SU-DHL-6 (cell line): ENCODE data around the gene SHKBP1.

Experiments
- CTCF ChIP-seq: fragments of 200-600 bp; sonication (generic); IDR thresholded peaks from one replicate; pipeline ENCODE4 v1.5.1; 2017; ENCODE audit warnings: antibody characterized with exemption, mild to moderate bottlenecking, low read length, moderate library complexity; ENCODE audit not compliant: insufficient read depth, poor library complexity, severe bottlenecking
- EZH2phosphoT487 ChIP-seq: fragments of 200-600 bp; sonication (generic), shearing (Covaris generic); conservative IDR thresholded peaks from 2 replicates; pipeline ENCODE4 v1.6.1; 2018; ENCODE audit warnings: mild to moderate bottlenecking, antibody characterized with exemption, low read length, moderate library complexity, mixed read lengths

- TF ChIP-seq CTCF, result no peak
- no peak for TF ChIP-seq EZH2phosphoT487
Measured at GRCh38 chr19:40599331-40599901, 22.7 kb downstream of the SHKBP1 start.
